Choroid plexus epithelial cell (primary cell): Measurements from ENCODE around the gene SLC32A1.

Experiments
- DNase-seq: peaks from one replicate; pipeline ENCODE4 v3.0.0-alpha.2; 2010; ENCODE audit warnings: low read depth
- H3K4me3 ChIP-seq: 2 replicates; pipeline ENCODE4 v1.5.1; 2011; ENCODE audit warnings: low read depth, mild to moderate bottlenecking, control low read depth, low read length, moderate library complexity
- CTCF ChIP-seq: conservative IDR thresholded peaks from 2 replicates; pipeline ENCODE4 v1.5.1; 2011; ENCODE audit warnings: low read depth, mild to moderate bottlenecking, control low read depth, inconsistent platforms, low read length, moderate library complexity

Gene SLC32A1

GRCh38 chr20:38706509-38706908 is 17.8 kb upstream of the SLC32A1 start:
- no peak for TF ChIP-seq CTCF
- no peak for DNase-seq
- H3K4me3 ChIP-seq, result no peak overlapping the region

GRCh38 chr20:38714308-38714707 is 10.0 kb upstream of the SLC32A1 start:
- H3K4me3 ChIP-seq, result no peak overlapping the region
- DNase-seq, result no peak
- TF ChIP-seq CTCF, result no peak

GRCh38 chr20:38715646-38716045 is 8.6 kb upstream of the SLC32A1 start:
- no peak for DNase-seq
- TF ChIP-seq CTCF, result no peak
- no peak overlapping the region for H3K4me3 ChIP-seq

GRCh38 chr20:38722683-38723016 is 1.6 kb upstream of the SLC32A1 start:
- no peak for DNase-seq
- no peak for TF ChIP-seq CTCF
- H3K4me3 ChIP-seq, result no peak overlapping the region

- peak; percentile 56 for DNase-seq
- no peak overlapping the region for H3K4me3 ChIP-seq
- TF ChIP-seq CTCF, result no peak
Observed at GRCh38 chr20:38723017-38723847, 1.1 kb upstream of the SLC32A1 start.

- DNase-seq, result no peak
- no peak for TF ChIP-seq CTCF
- H3K4me3 ChIP-seq, result no peak overlapping the region
Observed at GRCh38 chr20:38724626-38725147, 401 bp downstream of the SLC32A1 start.

GRCh38 chr20:38725148-38725901 is 1.0 kb downstream of the SLC32A1 start:
- no peak for TF ChIP-seq CTCF
- DNase-seq, result no peak
- H3K4me3 ChIP-seq, result no peak overlapping the region
